ENCODE measurements around the gene UNG.
"Not testable (repeated sequence)": the region's sequence is repeated elsewhere in the genome, so short reads cannot be mapped to it uniquely, and the experiment has no call there.

The UNG gene

DNA sequence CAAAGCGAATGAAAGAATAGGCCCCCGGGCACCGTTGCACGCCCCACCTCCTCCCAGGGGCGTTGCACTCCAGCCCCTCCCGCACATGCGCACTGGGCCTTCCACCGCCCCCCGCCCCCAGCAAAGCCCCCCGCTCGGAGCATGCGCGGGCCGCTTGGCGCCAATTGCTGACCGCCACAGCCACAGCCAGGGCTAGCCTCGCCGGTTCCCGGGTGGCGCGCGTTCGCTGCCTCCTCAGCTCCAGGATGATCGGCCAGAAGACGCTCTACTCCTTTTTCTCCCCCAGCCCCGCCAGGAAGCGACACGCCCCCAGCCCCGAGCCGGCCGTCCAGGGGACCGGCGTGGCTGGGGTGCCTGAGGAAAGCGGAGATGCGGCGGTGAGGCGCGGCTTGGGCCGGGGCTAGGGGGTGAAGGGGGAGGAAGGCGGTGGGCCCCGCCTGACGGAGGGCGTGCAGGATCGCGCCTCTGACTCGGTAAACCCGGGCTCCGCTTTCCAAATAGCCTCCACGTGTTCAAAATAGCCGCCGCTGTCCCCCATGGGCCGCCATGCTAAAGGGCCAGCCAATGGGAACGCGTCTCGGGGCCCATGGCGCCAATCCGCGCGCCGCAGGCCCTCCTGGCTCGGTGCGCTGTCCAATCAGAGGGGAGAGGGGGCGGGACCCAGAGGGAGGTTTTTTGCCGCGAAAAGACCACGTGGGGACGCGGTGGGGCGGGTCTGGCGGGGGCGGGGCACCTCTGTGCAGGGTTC is at the start of gene UNG:
TSS of gene UNG (plus strand) at position 163 of the 748 bp plus-strand sequence. CDS start at position 246, 83 bp downstream.
- DNase-seq (ENCODE audit: low read depth) = peak; percentile 91
- in situ Hi-C loops (cut with HindIII; ENCODE audit: low sequenced_read_pairs) = no loop called here
- TF ChIP-seq, protein P1, sequence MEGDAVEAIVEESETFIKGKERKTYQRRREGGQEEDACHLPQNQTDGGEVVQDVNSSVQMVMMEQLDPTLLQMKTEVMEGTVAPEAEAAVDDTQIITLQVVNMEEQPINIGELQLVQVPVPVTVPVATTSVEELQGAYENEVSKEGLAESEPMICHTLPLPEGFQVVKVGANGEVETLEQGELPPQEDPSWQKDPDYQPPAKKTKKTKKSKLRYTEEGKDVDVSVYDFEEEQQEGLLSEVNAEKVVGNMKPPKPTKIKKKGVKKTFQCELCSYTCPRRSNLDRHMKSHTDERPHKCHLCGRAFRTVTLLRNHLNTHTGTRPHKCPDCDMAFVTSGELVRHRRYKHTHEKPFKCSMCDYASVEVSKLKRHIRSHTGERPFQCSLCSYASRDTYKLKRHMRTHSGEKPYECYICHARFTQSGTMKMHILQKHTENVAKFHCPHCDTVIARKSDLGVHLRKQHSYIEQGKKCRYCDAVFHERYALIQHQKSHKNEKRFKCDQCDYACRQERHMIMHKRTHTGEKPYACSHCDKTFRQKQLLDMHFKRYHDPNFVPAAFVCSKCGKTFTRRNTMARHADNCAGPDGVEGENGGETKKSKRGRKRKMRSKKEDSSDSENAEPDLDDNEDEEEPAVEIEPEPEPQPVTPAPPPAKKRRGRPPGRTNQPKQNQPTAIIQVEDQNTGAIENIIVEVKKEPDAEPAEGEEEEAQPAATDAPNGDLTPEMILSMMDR (IDR thresholded peaks at IDR 0.05; ENCODE audit: low read depth, low read length, missing control alignments) = no peak
- peak within 1 kb of the TSS; percentile 75 for H3K4me3 ChIP-seq (ENCODE audit: low read depth, low read length)

DNA sequence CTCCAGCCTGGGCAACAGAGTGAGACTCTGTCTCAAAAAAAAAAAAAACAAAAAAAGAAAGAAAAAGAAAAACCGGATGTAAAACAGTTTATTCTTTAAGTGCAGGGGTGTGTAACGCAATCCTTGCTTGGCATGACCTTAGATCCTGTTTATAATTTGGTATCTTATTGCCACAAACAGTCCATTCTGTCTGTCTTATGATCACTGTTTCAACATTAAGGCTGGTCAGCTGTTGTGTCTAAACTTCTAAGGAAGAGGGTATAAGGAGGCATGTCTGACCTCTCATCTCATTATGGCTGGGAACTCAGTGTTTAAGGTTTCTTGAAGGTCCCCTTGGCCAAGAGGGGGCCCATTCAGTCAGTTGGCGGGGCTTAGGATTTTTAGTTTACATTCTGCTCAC is 48.7 kb upstream of the UNG start:
- H3K4me3 ChIP-seq (ENCODE audit: low read depth, low read length); DNase-seq (ENCODE audit: low read depth); in situ Hi-C loops (cut with HindIII; ENCODE audit: low sequenced_read_pairs): not testable (repeated sequence)

DNA sequence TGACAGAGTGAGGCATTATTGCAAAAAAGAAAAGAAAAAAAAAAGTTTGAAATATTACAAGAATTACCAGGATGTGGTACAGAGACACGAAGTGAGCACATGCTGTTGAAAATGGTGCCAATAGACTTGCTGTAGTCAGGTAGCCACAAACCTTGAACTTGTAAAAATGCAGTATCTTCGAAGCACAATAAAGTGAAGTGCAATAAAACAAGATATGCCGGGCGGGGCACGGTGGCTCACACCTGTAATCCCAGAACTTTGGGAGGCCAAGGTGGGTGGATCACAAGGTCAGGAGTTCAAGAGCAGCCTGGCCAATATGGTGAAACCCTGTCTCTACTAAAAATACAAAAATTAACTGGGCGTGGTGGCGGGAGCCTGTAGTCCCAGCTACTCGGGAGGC is 47.6 kb upstream of the UNG start:
- in situ Hi-C loops (cut with HindIII; ENCODE audit: low sequenced_read_pairs); DNase-seq (ENCODE audit: low read depth); H3K4me3 ChIP-seq (ENCODE audit: low read depth, low read length): not testable (repeated sequence)

DNA sequence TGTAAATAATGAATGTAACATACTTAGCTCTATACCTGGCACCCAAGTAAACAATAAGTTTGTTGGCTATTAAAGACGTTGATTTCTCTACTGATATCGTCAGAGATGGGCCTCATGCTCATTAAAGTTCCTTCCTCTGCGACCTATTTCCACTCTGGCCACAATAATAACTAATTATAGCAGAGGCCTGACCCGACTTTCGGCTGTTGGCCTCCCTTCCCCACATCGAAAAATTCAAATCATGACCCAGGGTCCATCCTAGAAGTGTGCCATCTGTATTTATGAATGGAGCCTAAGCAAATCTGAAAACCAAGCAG is 45.3 kb upstream of the UNG start:
- no peak for DNase-seq (ENCODE audit: low read depth)
- TF ChIP-seq, protein P1 (IDR thresholded peaks at IDR 0.05; ENCODE audit: low read depth, low read length, missing control alignments) = no peak
- in situ Hi-C loops (cut with HindIII; ENCODE audit: low sequenced_read_pairs) = no loop called here

DNA sequence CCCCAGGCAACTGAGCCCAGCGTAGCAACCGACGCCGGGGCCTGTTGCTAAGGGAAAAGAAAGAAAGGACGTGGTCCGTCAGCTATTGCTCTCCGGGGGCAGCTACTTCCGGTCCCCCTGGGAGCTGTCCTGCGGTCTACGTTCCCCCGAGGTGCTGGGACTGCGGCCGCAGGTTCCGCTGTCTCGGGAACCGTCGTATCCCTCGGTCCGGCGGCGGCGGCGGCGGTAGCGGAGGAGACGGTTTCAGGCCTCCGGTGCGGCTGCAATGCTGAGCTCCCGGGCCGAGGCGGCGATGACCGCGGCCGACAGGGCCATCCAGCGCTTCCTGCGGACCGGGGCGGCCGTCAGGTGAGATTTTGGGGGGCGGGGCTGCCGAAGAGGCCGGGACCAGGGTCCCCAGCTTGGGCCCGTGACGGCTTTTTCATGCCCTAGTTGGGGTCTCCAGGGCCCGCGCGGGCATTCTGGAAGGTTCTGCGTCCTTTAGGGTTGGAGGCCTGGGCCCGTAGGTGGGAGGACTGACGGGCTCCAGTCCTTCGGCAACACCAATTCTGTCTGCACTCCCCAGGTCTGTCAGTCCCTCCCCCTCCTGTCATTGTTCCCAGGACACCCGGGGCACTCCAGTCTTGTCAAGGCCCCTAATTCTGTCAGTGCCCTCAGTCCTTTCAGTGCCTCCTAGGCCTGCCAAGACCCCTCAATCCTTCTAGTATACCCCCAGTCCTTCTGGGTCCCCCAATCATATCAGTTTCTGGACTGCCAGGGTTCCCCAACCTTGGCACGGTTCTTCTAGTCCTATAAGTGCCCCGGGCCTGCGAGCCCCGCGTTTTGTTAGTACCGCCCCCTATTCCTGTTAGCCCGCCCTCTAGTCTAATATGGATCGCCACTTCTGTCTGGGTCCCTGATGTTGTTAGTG is 44.7 kb upstream of the UNG start, which contains the start of gene USP30:
TSS of gene USP30 (plus strand) at position 163 of the 910 bp plus-strand sequence. CDS start at position 266, 103 bp downstream.
- H3K4me3 ChIP-seq (ENCODE audit: low read depth, low read length) = peak within 1 kb of the TSS; percentile 82
- peak; percentile 69 for DNase-seq (ENCODE audit: low read depth)
- TF ChIP-seq, protein P1 (IDR thresholded peaks at IDR 0.05; ENCODE audit: low read depth, low read length, missing control alignments) = no peak
- in situ Hi-C loops (cut with HindIII; ENCODE audit: low sequenced_read_pairs) = no loop called here

More for the DNA sequence above, 45.3 kb upstream of the UNG start:
- peak overlapping the region; percentile 82 for H3K4me3 ChIP-seq (ENCODE audit: low read depth, low read length)

DNA sequence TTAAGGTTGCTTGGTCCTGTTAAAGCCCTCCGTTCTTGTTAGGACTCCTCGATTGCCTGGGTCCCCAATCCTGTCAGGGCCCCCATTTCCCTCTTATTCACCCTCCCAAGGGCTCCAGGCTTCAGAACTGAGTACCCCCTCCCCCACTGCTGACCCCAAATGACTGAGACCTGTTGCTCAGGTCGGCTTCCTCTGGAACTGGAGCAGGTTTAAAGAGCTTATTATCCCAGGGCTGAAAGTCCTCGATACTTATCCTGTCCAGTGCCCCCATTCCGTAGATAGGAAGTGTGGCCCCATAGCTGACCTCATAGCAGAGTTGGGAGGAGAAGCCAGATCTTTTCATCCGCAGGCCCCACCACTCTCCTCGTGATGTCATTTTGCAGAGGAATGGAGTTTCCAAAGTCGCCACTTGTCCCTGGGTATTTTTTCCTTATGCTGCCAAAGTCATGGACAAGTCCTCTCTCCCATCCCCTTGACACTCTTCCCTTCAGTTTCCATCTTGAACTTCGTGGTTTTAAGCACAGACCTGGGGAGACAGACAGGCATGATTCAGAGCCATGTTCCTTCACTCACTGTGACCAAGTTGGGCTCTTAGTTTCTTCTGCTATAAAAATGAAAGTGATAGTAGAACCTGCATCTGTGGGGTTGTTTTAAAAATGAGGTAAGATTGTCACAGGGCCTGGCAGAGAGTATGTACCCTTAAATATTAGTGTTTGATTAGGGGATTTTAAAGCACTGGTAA is 43.8 kb upstream of the UNG start:
- DNase-seq (ENCODE audit: low read depth) = no peak
- in situ Hi-C loops (cut with HindIII; ENCODE audit: low sequenced_read_pairs) = no loop called here
- TF ChIP-seq, protein P1 (IDR thresholded peaks at IDR 0.05; ENCODE audit: low read depth, low read length, missing control alignments) = no peak
- H3K4me3 ChIP-seq (ENCODE audit: low read depth, low read length) = peak overlapping the region; percentile 82

DNA sequence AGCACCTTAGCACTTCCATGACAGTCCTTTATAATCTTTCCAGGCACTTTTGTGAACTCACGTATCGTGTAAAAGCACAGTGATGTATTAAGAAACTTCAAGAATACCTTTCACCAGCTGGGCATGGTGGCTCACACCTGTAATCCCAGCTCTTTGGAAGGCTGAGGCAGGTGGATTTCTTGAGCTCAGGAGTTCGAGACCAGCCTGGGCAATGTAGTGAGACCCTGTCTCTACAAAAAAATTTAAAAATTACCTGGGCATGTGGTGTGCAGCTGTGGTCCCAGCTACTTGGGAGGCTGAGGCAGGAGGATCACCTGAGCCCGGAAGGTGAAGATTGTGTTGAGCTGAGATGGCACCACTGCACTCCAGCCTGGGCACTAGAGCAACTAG is 43.3 kb upstream of the UNG start:
- DNase-seq (ENCODE audit: low read depth); H3K4me3 ChIP-seq (ENCODE audit: low read depth, low read length); in situ Hi-C loops (cut with HindIII; ENCODE audit: low sequenced_read_pairs): not testable (repeated sequence)

Measured in astrocyte of the cerebellum (primary cell).